Measurements from ENCODE around the gene MED13.

GRCh38 chr17:62043602-62044001, 21.5 kb downstream of the MED13 start:
- TF ChIP-seq CTCF (IDR thresholded peaks at IDR 0.05) (no peak), POLR2A (IDR thresholded peaks at IDR 0.05) (no peak)

Measured in uterus (tissue), 2 donors.